HCT116 (cell line): ENCODE measurements around the gene PCDHGA4. TPM values are rescaled to one million over a fixed set of nuclear protein-coding genes. Genes with fewer than 3 reads are reported as not detected.

Experiments used
- ATAC-seq: fragments of 200-7000 bp; cut with Tn5 transposase; 2 replicates; pipeline ENCODE4 v1.9.1; 2020; ENCODE audit warnings: mild to moderate bottlenecking, moderate library complexity
- BruUV-seq: library from RNA; stranded (reverse); fragments of 400-500 nt; replicated peaks from 2 replicates; lab custom pipeline; 2021; lab: Mats Ljungman, UMichigan
- CTCF ChIA-PET: fragments of 300-600 bp; sonication (Branson Sonifier 250); formaldehyde crosslinking; loops from one replicate; lab custom pipeline; 2021; ENCODE audit warnings: antibody characterized with exemption; lab: Charles Lee
- POLR2A ChIA-PET: fragments of 300-600, 350-600 bp; sonication (Branson Sonifier 250); formaldehyde crosslinking; loops from one replicate; lab custom pipeline; 2021; ENCODE audit warnings: antibody characterized with exemption; lab: Charles Lee
- RAD21 ChIA-PET, 2 experiments: fragments of 300-600 bp; sonication (Branson Sonifier 250); formaldehyde crosslinking; loops; one replicate each; lab custom pipeline; 2023; ENCODE audit warnings: low total read pairs in 2 of 2; ENCODE audit not compliant: uncharacterized antibody in 2 of 2, unreplicated experiment in 2 of 2, low non-redundant PET in 1 of 2; lab: Charles Lee
- DNase-seq: peaks from one replicate; pipeline ENCODE4 v3.0.0-alpha.2; 2010; ENCODE audit warnings: low read depth, low spot score
- H2AFZ ChIP-seq: fragments of 200-600 bp; shearing (Covaris generic), sonication (generic); 2 replicates; pipeline ENCODE4 v1.6.1; 2017; ENCODE audit warnings: low read depth, mixed run types, mixed read lengths, antibody characterized with exemption, low read length; ENCODE audit not compliant: poor library complexity, severe bottlenecking
- H3K27ac ChIP-seq: 2 replicates; pipeline ENCODE4 v1.5.1; 2012; ENCODE audit warnings: low read depth, low read length
- H3K27me3 ChIP-seq: fragments of 200-600 bp; sonication (generic); 2 replicates; pipeline ENCODE4 v1.6.1; 2016; ENCODE audit warnings: mixed run types, low read length, mixed read lengths; ENCODE audit not compliant: insufficient read depth
- H3K36me3 ChIP-seq, 2 experiments: fragments of 200-500 bp in 1 of 2; fragments of 200-600 bp in 1 of 2; sonication (Bioruptor generic) in 1 of 2; sonication (generic) in 1 of 2; 2 replicates each; pipeline versions ENCODE4 v1.5.1 to v1.6.1; 2014 to 2016; ENCODE audit warnings: low read length in 2 of 2, inconsistent platforms in 1 of 2, mixed read lengths in 1 of 2, mixed run types in 1 of 2; ENCODE audit not compliant: insufficient read depth in 2 of 2, control insufficient read depth in 1 of 2
- H3K4me1 ChIP-seq, 2 experiments: fragments of 200-600 bp in 1 of 2; sonication (generic) in 1 of 2; 2 replicates each; pipeline versions ENCODE4 v1.5.1 to v1.6.1; 2012 to 2017; ENCODE audit warnings: low read length in 2 of 2, inconsistent platforms in 1 of 2, mild to moderate bottlenecking in 1 of 2, mixed read lengths in 1 of 2, mixed run types in 1 of 2, moderate library complexity in 1 of 2; ENCODE audit not compliant: insufficient read depth in 2 of 2, control insufficient read depth in 1 of 2
- H3K4me2 ChIP-seq: fragments of 200-600 bp; sonication (generic); 2 replicates; pipeline ENCODE4 v1.6.1; 2017; ENCODE audit warnings: mixed run types, low read length, mixed read lengths
- H3K4me3 ChIP-seq, 2 experiments: fragments of 200-600 bp in 1 of 2; sonication (generic) in 1 of 2; replicated peaks in 1 of 2; 2 replicates each; pipeline ENCODE4 v1.5.1; 2011 to 2016; ENCODE audit warnings: low read length in 2 of 2, control low read depth in 1 of 2, low read depth in 1 of 2, mild to moderate bottlenecking in 1 of 2, mixed read lengths in 1 of 2, mixed run types in 1 of 2
- H3K79me2 ChIP-seq: fragments of 200-600 bp; sonication (generic); 2 replicates; pipeline ENCODE4 v1.6.1; 2017; ENCODE audit warnings: mild to moderate bottlenecking, mixed run types, low read length, moderate library complexity, mixed read lengths; ENCODE audit not compliant: insufficient read depth
- H3K9ac ChIP-seq: fragments of 200-600 bp; sonication (generic); 2 replicates; pipeline ENCODE4 v1.6.1; 2016; ENCODE audit warnings: low read length, mixed read lengths
- H3K9me2 ChIP-seq: fragments of 200-600 bp; sonication (generic), shearing (Covaris generic); 2 replicates; pipeline ENCODE4 v1.6.1; 2017; ENCODE audit warnings: mixed run types, mild to moderate bottlenecking, moderate library complexity; ENCODE audit not compliant: insufficient read depth
- H3K9me3 ChIP-seq, 2 experiments: fragments of 200-500 bp in 1 of 2; fragments of 200-600 bp in 1 of 2; sonication (Bioruptor generic) in 1 of 2; sonication (generic) in 1 of 2; 2 replicates each; pipeline ENCODE4 v1.6.1; 2014 to 2017; ENCODE audit warnings: low read length in 2 of 2, mixed read lengths in 2 of 2, inconsistent platforms in 1 of 2, low read depth in 1 of 2, mild to moderate bottlenecking in 1 of 2, mixed run types in 1 of 2, moderate library complexity in 1 of 2; ENCODE audit not compliant: control insufficient read depth in 1 of 2, insufficient read depth in 1 of 2
- H4K20me1 ChIP-seq: fragments of 200-600 bp; sonication (generic), shearing (Covaris generic); 2 replicates; pipeline ENCODE4 v1.6.1; 2017; ENCODE audit warnings: mixed run types, mild to moderate bottlenecking, moderate library complexity; ENCODE audit not compliant: insufficient read depth
- EZH2 ChIP-seq: fragments of 200-600 bp; sonication (generic); IDR thresholded peaks from 2 replicates; pipeline ENCODE4 v1.6.1; 2017; ENCODE audit warnings: antibody characterized with exemption, mixed run types
- JUND ChIP-seq: IDR thresholded peaks from 2 replicates; pipeline ENCODE4 v1.6.1; 2012
- RAD21 ChIP-seq: IDR thresholded peaks from 2 replicates; pipeline ENCODE4 v1.6.1; 2012; ENCODE audit warnings: low read depth, mild to moderate bottlenecking
- SP1 ChIP-seq: IDR thresholded peaks from 2 replicates; pipeline ENCODE4 v1.6.1; 2012; ENCODE audit warnings: low read depth
- ZFX ChIP-seq: fragments of 450-650 bp; IDR thresholded peaks from 2 replicates; pipeline ENCODE4 v1.6.1; 2017
- intact Hi-C: fragments of 100-400 bp; cut with micrococcal nuclease; formaldehyde crosslinking; loops from 2 replicates; pipeline ENCODE4 v1.10.0; 2022
- total RNA-seq: library from RNA; stranded (reverse); gene quantifications from one replicate; pipeline ENCODE4 v1.2.1, GENCODE V29; 2021; ENCODE audit not compliant: unreplicated experiment
- TF ChIP-seq, protein P1 (sequence below), 3 experiments: fragments of 200-600 bp in 1 of 3; sonication (generic) in 1 of 3; IDR thresholded peaks in 2 of 3; conservative IDR thresholded peaks in 1 of 3; 2 replicates each; pipeline ENCODE4 v1.5.1; 2012 to 2017; ENCODE audit warnings: low read depth in 2 of 3, low read length in 2 of 3, antibody characterized with exemption in 1 of 3, borderline replicate concordance in 1 of 3, control low read depth in 1 of 3, mild to moderate bottlenecking in 1 of 3, mixed read lengths in 1 of 3, mixed run types in 1 of 3, moderate library complexity in 1 of 3; ENCODE audit not compliant: insufficient read depth in 1 of 3

PCDHGA4 gene
- total RNA-seq, 1 experiment from 2014 or later: not detected

DNA sequence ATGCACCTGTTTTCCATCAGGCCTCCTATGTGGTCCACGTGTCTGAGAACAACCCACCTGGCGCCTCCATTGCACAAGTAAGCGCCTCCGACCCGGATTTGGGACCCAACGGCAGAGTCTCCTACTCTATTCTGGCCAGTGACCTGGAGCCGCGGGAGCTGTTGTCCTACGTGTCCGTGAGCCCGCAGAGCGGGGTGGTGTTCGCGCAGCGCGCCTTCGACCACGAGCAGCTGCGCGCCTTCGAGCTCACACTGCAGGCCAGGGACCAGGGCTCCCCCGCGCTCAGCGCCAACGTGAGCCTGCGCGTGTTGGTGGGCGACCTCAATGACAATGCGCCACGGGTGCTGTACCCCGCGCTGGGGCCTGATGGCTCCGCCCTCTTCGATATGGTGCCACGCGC is 3.2 kb upstream of the PCDHGA4 start:
- intact Hi-C loops: no loop called here
- ATAC-seq (no peak), DNase-seq (no peak)
- Histone ChIP-seq H3K4me1 (no peaks in the 10 kb centered on the region), H3K27ac (no peak overlapping the region), H3K4me2 (no peak overlapping the region), H2AFZ (no peak overlapping the region), H3K9me3 (no peaks in the 10 kb centered on the region; a peak in 1 of 4 replicates), H3K9ac (no peak overlapping the region), H4K20me1 (no peaks in the 10 kb centered on the region), H3K79me2 (no peaks in the 10 kb centered on the region), H3K9me2 (no peaks in the 10 kb centered on the region), H3K27me3 (no peaks in the 10 kb centered on the region), H3K36me3 (no peaks in the 10 kb centered on the region), H3K4me3 (no peak overlapping the region)
- no TSS peak for BruUV-seq
- POLR2A ChIA-PET: no interaction called here
- CTCF ChIA-PET: no interaction called here
- TF ChIP-seq, protein P1, sequence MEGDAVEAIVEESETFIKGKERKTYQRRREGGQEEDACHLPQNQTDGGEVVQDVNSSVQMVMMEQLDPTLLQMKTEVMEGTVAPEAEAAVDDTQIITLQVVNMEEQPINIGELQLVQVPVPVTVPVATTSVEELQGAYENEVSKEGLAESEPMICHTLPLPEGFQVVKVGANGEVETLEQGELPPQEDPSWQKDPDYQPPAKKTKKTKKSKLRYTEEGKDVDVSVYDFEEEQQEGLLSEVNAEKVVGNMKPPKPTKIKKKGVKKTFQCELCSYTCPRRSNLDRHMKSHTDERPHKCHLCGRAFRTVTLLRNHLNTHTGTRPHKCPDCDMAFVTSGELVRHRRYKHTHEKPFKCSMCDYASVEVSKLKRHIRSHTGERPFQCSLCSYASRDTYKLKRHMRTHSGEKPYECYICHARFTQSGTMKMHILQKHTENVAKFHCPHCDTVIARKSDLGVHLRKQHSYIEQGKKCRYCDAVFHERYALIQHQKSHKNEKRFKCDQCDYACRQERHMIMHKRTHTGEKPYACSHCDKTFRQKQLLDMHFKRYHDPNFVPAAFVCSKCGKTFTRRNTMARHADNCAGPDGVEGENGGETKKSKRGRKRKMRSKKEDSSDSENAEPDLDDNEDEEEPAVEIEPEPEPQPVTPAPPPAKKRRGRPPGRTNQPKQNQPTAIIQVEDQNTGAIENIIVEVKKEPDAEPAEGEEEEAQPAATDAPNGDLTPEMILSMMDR (IDR thresholded peaks at IDR 0.05 in 2 of 3, conservative IDR thresholded peaks at IDR 0.05 in 1 of 3; ENCODE audit: borderline replicate concordance in 1 of 3, insufficient read depth in 1 of 3, low read depth in 2 of 3, low read length in 2 of 3): no peak
- TF ChIP-seq ZFX: no peak
- no peak for TF ChIP-seq RAD21
- RAD21 ChIA-PET: no interaction called here

- no peaks in the 10 kb centered on the region for H3K36me3 ChIP-seq
- H3K79me2 ChIP-seq: no peaks in the 10 kb centered on the region
- no peak for ATAC-seq
- no peaks in the 10 kb centered on the region for H3K4me1 ChIP-seq
- H3K27ac ChIP-seq: no peak overlapping the region
- H3K9me3 ChIP-seq: no peaks in the 10 kb centered on the region; a peak in 2 of 4 replicates
- no peak overlapping the region for H3K9ac ChIP-seq
- H2AFZ ChIP-seq: no peak overlapping the region
- no peak overlapping the region for H3K4me3 ChIP-seq
- no peak for DNase-seq
- BruUV-seq: no TSS peak
- H4K20me1 ChIP-seq: no peaks in the 10 kb centered on the region
- no peak for TF ChIP-seq SP1
- no peak for TF ChIP-seq JUND
- TF ChIP-seq EZH2: no peak
- TF ChIP-seq, all 23 proteins: peak for 0
- ChIA-PET CTCF (no interaction called here), POLR2A (no interaction called here), RAD21 (no interaction called here)
- no peak overlapping the region for H3K4me2 ChIP-seq
- H3K9me2 ChIP-seq: no peaks in the 10 kb centered on the region
- intact Hi-C loops: no loop called here
- H3K27me3 ChIP-seq: no peaks in the 10 kb centered on the region
These were observed 820 bp downstream of the PCDHGA4 start for GRCh38 chr5:141355641-141356040.
